Testis (tissue), 3 donors: ENCODE measurements around the gene AGAP1. TPM values are rescaled to one million over a fixed set of nuclear protein-coding genes. Genes with fewer than 3 reads are reported as not detected.

Source experiments
- DNase-seq: peaks from one replicate; pipeline ENCODE4 v3.0.0-alpha.2; 2019
- H3K27ac ChIP-seq, 2 donors: fragments of 200-600 bp; sonication (generic); one replicate each; pipeline ENCODE4 v1.5.1; 2019
- H3K27me3 ChIP-seq: fragments of 200-600 bp; sonication (generic); one replicate; pipeline ENCODE4 v1.5.1; 2019
- H3K36me3 ChIP-seq: fragments of 200-600 bp; sonication (generic); one replicate; pipeline ENCODE4 v1.5.1; 2017; ENCODE audit warnings: low read depth; ENCODE audit errors: missing control alignments
- H3K4me1 ChIP-seq: fragments of 200-600 bp; sonication (generic); one replicate; pipeline ENCODE4 v1.5.1; 2019
- H3K4me3 ChIP-seq, 2 donors: fragments of 200-600 bp; sonication (generic); one replicate each; pipeline ENCODE4 v1.5.1; 2017 to 2019
- H3K9me3 ChIP-seq: fragments of 200-600 bp; sonication (generic); one replicate; pipeline ENCODE4 v1.5.1; 2017
- POLR2A ChIP-seq: fragments of 450-650 bp; IDR thresholded peaks from one replicate; pipeline ENCODE4 v1.6.1; 2017; ENCODE audit warnings: antibody characterized with exemption, mild to moderate bottlenecking, moderate library complexity
- WGBS, 2 donors: methylation state at CpG; one replicate each; pipeline ENCODE4 v1.1.5; 2018; 5-methylcytosine and 5-hydroxymethylcytosine counted together
- intact Hi-C: fragments of 100-400 bp; cut with DNase I; formaldehyde crosslinking; loops from one replicate; pipeline ENCODE4 v1.15.1; 2023; ENCODE audit warnings: low total_unique reads
- polyA plus RNA-seq: library from polyadenylated mRNA; stranded (reverse); fragments of 350-450 nt; fragmentation: Illumina TruSeq; extraction: RNeasy Lipid Tissue Mini Kit (QIAGEN cat#74804); gene quantifications from one replicate; pipeline ENCODE4 v1.2.3, GENCODE V29; 2014; ENCODE audit warnings: low read depth, low replicate concordance; ENCODE audit not compliant: insufficient read depth
- total RNA-seq, 2 donors: library from RNA; depleted of rRNA; stranded (reverse); fragments of >200 nt; gene quantifications; one replicate each; pipeline ENCODE4 v1.2.3, GENCODE V29; 2016
- TF ChIP-seq, protein P1 (sequence below), 3 experiments: fragments of 450-650 bp in 2 of 3; fragments of 200-600 bp in 1 of 3; sonication (generic) in 1 of 3; IDR thresholded peaks; one replicate each; pipeline ENCODE4 v1.5.1; 2016 to 2019; ENCODE audit warnings: antibody characterized with exemption in 3 of 3, mild to moderate bottlenecking in 2 of 3, moderate library complexity in 1 of 3

AGAP1 gene
- total and polyA plus RNA-seq, 3 donors from 2014 or later = 21.4 to 45.5 (median 40.7) TPM

DNA sequence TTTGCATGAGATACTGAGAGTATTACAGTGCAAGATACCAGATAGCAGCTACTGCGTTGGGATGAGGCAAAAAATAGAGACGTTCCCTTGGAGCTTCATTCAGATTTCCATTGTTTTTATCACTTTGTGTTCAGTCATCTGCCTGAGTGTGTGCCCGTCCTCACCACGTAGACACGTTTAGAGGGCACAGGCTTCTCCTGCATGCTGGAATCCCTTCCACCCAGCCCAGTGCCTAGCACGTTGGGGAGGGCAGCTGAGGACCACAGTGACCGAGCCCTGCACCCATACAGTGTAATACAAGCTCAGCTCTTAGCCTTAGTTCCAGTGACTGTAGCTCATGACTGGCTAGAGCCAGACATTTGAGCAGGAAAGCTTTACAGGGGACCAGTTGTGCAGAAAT, 539.6 kb downstream of the AGAP1 start:
- Histone ChIP-seq H3K4me1 (no peaks in the 10 kb centered on the region), H3K9me3 (no peaks in the 10 kb centered on the region), H3K36me3 (no peaks in the 10 kb centered on the region), H3K27ac (no peak overlapping the region), H3K4me3 (no peak overlapping the region), H3K27me3 (no peaks in the 10 kb centered on the region)
- no peak for TF ChIP-seq POLR2A
- TF ChIP-seq, protein P1, sequence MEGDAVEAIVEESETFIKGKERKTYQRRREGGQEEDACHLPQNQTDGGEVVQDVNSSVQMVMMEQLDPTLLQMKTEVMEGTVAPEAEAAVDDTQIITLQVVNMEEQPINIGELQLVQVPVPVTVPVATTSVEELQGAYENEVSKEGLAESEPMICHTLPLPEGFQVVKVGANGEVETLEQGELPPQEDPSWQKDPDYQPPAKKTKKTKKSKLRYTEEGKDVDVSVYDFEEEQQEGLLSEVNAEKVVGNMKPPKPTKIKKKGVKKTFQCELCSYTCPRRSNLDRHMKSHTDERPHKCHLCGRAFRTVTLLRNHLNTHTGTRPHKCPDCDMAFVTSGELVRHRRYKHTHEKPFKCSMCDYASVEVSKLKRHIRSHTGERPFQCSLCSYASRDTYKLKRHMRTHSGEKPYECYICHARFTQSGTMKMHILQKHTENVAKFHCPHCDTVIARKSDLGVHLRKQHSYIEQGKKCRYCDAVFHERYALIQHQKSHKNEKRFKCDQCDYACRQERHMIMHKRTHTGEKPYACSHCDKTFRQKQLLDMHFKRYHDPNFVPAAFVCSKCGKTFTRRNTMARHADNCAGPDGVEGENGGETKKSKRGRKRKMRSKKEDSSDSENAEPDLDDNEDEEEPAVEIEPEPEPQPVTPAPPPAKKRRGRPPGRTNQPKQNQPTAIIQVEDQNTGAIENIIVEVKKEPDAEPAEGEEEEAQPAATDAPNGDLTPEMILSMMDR (IDR thresholded peaks at IDR 0.05) = no peak
- WGBS, 2 donors = 87% methylated on average over 7 of the region's 7 CpGs
- DNase-seq = no peak
- intact Hi-C loops = no loop called here

DNA sequence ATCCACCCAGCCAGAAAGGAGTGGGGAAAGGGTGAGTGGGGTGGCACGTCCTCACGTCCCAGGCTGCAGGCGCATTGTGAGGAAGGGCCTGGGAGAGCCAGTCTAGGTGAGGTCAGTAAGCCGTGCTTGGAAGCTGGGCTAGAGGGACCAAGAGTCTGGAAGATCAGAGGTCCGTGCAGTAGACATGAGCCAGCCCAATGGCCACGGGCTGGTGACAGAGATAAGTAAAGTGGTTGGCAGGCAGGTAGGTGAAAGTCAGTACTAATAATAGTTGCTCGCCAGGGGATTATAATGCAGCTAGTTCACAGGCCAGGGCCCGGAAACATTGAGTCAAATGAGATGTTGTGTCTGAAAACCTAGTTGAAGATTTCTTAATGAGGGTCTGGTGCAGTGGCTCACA, 541.1 kb downstream of the AGAP1 start:
- Histone ChIP-seq H3K36me3 (no peaks in the 10 kb centered on the region), H3K4me3 (no peak overlapping the region), H3K27ac (no peak overlapping the region), H3K9me3 (no peaks in the 10 kb centered on the region), H3K4me1 (no peaks in the 10 kb centered on the region), H3K27me3 (no peaks in the 10 kb centered on the region)
- no peak for TF ChIP-seq POLR2A
- TF ChIP-seq, protein P1 (IDR thresholded peaks at IDR 0.05) = no peak
- no peak for DNase-seq
- intact Hi-C loops = no loop called here
- 84 to 90% methylated on average over 8 of the region's 8 CpGs for WGBS, 2 donors

DNA sequence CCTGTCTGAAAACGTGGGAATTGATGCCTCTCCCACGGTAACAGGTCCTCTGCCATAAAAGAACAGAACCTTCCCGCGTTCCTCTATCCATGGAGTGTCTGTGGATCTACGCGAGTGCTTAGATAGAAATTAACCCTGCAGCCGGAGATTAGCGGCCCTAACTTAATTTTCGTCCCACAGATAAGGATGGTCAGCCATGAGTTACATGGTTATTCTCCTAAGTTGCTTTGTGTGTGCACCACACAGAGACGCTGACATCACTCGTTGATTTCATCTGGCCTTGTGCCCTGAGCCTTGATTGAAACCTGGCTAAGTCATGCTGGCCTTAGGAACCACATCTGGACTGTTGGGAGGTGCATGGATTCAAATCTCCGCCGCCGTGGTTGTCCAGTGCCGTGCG, 542.2 kb downstream of the AGAP1 start:
- Histone ChIP-seq H3K27ac (no peak overlapping the region), H3K27me3 (no peaks in the 10 kb centered on the region), H3K4me3 (no peak overlapping the region), H3K9me3 (no peaks in the 10 kb centered on the region), H3K36me3 (no peaks in the 10 kb centered on the region), H3K4me1 (no peaks in the 10 kb centered on the region)
- DNase-seq = no peak
- no peak for TF ChIP-seq POLR2A
- TF ChIP-seq, protein P1 (IDR thresholded peaks at IDR 0.05) = no peak
- intact Hi-C loops = no loop called here
- WGBS, 2 donors = 91 to 94% methylated on average over 16 of the region's 16 CpGs

DNA sequence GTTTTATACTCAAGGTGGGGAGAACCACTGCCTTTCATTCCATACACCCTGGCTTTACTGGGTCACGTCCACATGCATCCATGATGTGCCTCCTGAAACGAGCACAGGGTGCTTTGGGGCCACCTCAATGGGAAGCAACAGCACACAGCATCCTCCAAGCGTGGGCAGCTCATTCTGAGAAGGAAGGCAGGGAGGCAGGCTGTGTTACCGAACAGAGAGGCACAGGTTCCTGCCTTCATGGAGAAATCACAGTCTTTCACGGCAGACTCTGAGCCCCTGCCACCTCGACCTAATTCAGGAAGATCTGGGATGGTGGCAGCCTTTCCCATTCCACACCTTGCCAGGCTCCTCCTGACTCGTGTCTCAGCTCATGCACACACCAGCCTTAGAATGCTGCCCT, 544.3 kb downstream of the AGAP1 start:
- TF ChIP-seq POLR2A = no peak
- TF ChIP-seq, protein P1 (IDR thresholded peaks at IDR 0.05) = no peak
- H3K4me1 ChIP-seq = no peaks in the 10 kb centered on the region
- no peaks in the 10 kb centered on the region for H3K36me3 ChIP-seq
- intact Hi-C loops = no loop called here
- H3K27me3 ChIP-seq = no peaks in the 10 kb centered on the region
- DNase-seq = no peak
- no peaks in the 10 kb centered on the region for H3K9me3 ChIP-seq
- H3K4me3 ChIP-seq = no peak overlapping the region
- H3K27ac ChIP-seq = no peak overlapping the region
- 87 to 96% methylated on average over 7 of the region's 7 CpGs for WGBS, 2 donors

DNA sequence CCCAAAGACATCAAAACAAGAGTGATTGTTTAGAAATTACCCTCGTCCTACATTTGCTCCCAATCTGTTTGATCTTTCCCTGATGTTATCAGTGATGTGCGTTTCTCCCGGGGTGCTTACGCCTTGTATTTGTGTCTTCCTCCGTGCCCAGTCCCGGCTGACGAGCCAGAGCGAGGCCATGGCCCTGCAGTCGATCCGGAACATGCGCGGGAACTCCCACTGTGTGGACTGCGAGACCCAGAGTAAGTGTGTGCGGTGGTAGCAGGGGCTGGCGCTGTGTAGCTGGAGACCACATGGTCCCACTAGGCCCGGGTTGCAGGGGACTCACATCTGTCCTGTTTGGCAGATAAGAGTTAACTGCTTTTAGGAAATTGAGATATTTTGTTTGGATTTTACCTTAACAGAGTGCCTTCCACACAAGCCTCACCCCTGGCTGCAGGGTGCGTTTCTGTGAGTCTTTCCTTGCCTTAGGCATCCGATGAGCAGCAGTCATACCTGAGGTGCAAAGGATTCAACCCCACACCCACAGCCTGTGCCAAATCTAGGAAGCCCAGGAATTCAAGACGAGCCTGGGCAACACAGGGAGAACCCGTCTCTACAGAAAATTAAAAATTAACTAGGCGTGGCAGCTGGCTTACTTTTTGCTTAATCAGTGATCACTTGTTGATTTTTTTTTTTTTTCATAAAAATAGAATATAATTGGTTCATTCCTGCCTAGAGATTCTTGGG, 546.9 kb downstream of the AGAP1 start:
- H3K4me3 ChIP-seq = no peak overlapping the region
- no peak for DNase-seq
- H3K4me1 ChIP-seq = no peaks in the 10 kb centered on the region
- no peaks in the 10 kb centered on the region for H3K36me3 ChIP-seq
- 94 to 95% methylated on average over 21 of the region's 21 CpGs for WGBS, 2 donors
- no peaks in the 10 kb centered on the region for H3K9me3 ChIP-seq
- intact Hi-C loops = no loop called here
- no peaks in the 10 kb centered on the region for H3K27me3 ChIP-seq
- no peak overlapping the region for H3K27ac ChIP-seq
- TF ChIP-seq, protein P1 (IDR thresholded peaks at IDR 0.05) = no peak
- TF ChIP-seq POLR2A = no peak
